Epithelial cell of alveolus of lung (primary cell): ENCODE results near the gene SUPT20HL2. TPM values are rescaled to one million over a fixed set of nuclear protein-coding genes. Genes with fewer than 3 reads are reported as not detected.

Experiments
- total RNA-seq: library from RNA; depleted of rRNA; stranded (reverse); fragments of >200 nt; gene quantifications from 2 replicates; pipeline ENCODE4 v1.2.1, GENCODE V29; 2015

SUPT20HL2 gene
- not detected in 2 replicates for total RNA-seq

DNA sequence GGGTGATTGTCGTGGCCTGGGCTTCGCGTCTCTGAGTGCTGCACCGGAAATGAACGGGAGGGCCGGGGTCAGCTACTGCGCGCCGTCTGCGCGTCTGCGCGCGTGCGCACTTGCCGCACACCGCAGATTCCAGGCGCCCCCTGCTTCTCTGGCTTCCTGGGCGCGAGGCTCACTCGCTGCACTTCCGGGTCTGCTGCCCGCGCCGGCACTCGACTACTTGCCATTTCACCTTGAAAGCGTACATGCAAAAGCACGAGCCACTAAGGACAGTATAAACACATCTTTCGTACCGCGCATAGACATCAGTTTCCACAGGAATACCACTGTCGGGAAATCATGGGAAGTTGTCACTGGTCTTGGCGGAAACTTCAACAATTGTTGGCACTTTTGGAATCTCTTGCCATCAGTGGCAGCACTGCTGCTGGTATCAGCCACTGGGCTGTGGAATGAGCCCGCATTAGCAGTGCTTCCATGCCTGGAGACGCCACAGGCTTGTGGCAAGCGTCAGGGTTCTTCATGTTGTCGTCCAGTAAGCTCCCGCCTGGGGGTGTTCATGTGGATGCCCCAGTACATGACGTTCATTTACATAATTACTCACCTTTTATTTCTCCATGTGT lies at the start of gene SUPT20HL2:
Gene SUPT20HL2, minus strand, starts transcription at position 51 of the 617 bp plus-strand sequence. CDS start 754 bp downstream, outside the sequence.

DNA sequence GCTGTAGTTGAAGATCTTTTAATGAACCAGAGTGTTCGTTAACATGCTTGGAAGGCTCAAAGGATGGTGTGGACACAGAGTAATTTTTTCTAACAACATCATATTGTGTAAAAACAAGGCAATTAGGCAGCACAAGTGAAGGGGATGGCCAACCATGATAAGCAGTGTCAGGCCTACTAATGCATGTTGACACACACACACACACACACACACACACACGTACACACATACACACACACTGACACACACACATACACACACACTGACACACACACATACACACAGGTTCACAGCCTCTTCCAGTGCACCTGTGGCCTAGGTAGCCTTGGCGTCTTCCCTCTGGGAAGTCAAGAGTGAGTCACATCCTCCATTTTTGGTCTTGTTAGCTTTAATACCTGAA lies 46.4 kb upstream of the SUPT20HL2 start, which contains the start of gene SUPT20HL1:
Gene SUPT20HL1, plus strand, starts transcription at position 368 of the 400 bp plus-strand sequence. CDS start 2,122 bp downstream, outside the sequence.

Other genes starting within 250 kb of the SUPT20HL2 start
- gene ZFX, start 164.3 kb downstream of the SUPT20HL2 start, total RNA-seq = 14.1 and 35.5 TPM in 2 replicates
- gene SUPT20HL1, start 46.6 kb upstream of the SUPT20HL2 start, total RNA-seq = not detected in 2 replicates
- 7.2 and 11.3 TPM in 2 replicates for gene PDK3, start 151.2 kb upstream of the SUPT20HL2 start, total RNA-seq